HFF-Myc (cell line): ENCODE data around the gene MCTP1.

Experiments
- DNase-seq: peaks from one replicate; pipeline ENCODE4 v3.0.0-alpha.2; 2011; ENCODE audit warnings: low read depth; ENCODE audit errors: extremely low read depth
- H3K4me3 ChIP-seq: replicated peaks from 2 replicates; pipeline ENCODE4 v1.5.1; 2011; ENCODE audit warnings: low read depth, mild to moderate bottlenecking, control low read depth, low read length
- CTCF ChIP-seq: IDR thresholded peaks from 2 replicates; pipeline ENCODE4 v1.5.1; 2012; ENCODE audit warnings: mild to moderate bottlenecking, low read depth, low read length, control low read depth; ENCODE audit errors: missing control alignments

MCTP1 gene

DNA sequence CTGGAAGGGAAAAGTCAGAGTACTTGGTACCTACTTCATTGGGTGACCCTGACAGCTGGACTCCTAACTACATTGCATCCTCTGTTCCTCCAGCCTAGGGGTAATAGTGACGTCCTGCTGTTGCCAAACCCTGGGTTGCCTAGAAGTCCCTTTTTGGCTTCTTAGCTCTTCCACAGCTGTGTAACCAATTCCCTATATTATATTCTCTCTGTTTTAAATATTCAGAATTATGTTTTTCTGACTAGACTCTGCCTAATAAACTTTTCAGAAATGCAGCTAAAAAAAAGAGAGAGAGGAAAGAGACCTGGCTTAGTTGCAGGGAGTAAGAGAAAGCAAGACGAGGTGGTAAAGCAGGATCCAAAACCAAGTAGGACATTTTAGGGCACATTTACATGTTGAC lies 28.4 kb downstream of the MCTP1 start:
- H3K4me3 ChIP-seq, result no peak overlapping the region
- DNase-seq, result no peak
- no peak for TF ChIP-seq CTCF

DNA sequence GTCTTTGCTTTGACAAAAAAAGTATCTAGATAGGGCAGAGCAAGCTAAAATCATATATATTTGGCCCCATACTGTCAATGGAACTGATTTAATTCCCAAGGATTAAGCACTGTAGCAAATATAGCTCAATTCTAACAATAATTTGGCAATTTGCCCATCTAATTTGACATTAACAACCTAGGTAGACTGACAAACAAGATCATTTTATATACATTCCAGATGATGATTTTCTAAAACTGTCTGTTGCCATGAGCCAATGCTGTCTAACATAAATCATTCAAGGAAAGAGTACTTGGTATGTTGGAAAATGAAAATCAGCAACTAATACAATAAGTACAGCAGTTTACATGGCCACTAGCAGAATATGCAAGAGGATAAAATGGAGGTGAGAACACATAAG lies 32.1 kb downstream of the MCTP1 start:
- TF ChIP-seq CTCF, result no peak
- no peak overlapping the region for H3K4me3 ChIP-seq
- DNase-seq, result no peak

GRCh38 chr5:95251185-95251584 lies 33.7 kb downstream of the MCTP1 start:
- H3K4me3 ChIP-seq, result no peak overlapping the region
- TF ChIP-seq CTCF, result no peak
- no peak for DNase-seq

DNA sequence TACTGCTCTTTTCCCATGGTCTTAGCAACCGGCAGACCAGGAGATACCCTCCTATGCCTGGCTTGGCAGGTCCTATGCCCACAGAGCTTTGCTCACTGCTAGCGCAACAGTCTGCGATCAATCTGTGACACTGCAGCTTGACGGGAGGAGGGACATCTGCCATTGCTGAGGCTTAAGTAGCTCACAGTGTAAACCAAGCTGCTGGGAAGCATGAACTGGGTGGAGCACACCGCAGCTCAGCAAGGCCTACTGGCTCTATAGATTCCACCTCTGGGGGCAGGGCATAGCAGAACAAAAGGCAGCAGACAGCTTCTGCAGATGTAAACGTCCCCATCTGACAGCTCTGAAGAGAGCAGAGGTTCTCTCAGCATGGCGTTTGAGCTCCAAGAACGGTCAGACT lies 40.4 kb downstream of the MCTP1 start:
- DNase-seq, result no peak
- no peak for TF ChIP-seq CTCF
- H3K4me3 ChIP-seq, result no peak overlapping the region

DNA sequence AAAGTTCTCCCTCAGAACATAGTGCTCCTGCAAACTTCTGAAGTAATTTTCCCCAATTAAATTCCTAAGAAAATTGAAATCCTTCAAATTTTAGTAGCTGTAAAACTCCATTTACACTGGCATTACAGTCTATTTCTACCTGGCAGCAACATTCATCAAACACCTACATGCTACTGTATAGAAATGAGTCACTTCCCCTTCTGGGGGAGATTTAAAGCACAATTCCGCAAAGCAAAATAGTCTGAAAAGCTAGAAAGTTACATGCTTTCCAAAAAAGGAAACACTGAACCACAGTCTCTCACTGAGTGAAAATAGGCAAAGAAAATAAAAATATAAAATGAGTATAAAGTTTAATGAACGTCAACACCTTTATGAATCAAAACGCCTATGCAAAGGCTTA lies 43.3 kb downstream of the MCTP1 start:
- H3K4me3 ChIP-seq, result no peak overlapping the region
- DNase-seq, result no peak
- TF ChIP-seq CTCF, result no peak

GRCh38 chr5:95241161-95241560 lies 43.7 kb downstream of the MCTP1 start:
- no peak overlapping the region for H3K4me3 ChIP-seq
- no peak for TF ChIP-seq CTCF
- no peak for DNase-seq

GRCh38 chr5:95238560-95239325 lies 46.2 kb downstream of the MCTP1 start:
- DNase-seq, result no peak
- no peak overlapping the region for H3K4me3 ChIP-seq

More at GRCh38 chr5:95238560-95239325, 46.2 kb downstream of the MCTP1 start:
- TF ChIP-seq CTCF, result no peak
